NCI-H2227 treated with DMSO at 0.1 percent for 48 hours (cell line): ENCODE measurements around the gene COBL.

Source experiments
- DNase-seq: peaks from one replicate; lab custom pipeline; 2025; lab: John Stamatoyannopoulos, UW

COBL gene

GRCh38 chr7:51019891-51020870 is 296.4 kb downstream of the COBL start:
- no peak for DNase-seq

GRCh38 chr7:51019191-51019844 is 297.3 kb downstream of the COBL start:
- no peak for DNase-seq

- no peak for DNase-seq
Observed at GRCh38 chr7:51017576-51018535, 298.8 kb downstream of the COBL start.

- no peak for DNase-seq
Observed at GRCh38 chr7:51016546-51016945, 300.1 kb downstream of the COBL start.

- DNase-seq: no peak
Observed at GRCh38 chr7:51015581-51015980, 301.0 kb downstream of the COBL start.

GRCh38 chr7:51014811-51015210 is 301.8 kb downstream of the COBL start:
- DNase-seq: no peak

GRCh38 chr7:51013861-51014511 is 302.6 kb downstream of the COBL start:
- no peak for DNase-seq

- DNase-seq: no peak
Observed at GRCh38 chr7:51013218-51013786, 303.3 kb downstream of the COBL start.

- no peak for DNase-seq
Observed at GRCh38 chr7:51012569-51013217, 303.9 kb downstream of the COBL start.

GRCh38 chr7:51011710-51012350 is 304.8 kb downstream of the COBL start:
- DNase-seq: no peak

- DNase-seq: no peak
Observed at GRCh38 chr7:51010534-51010933, 306.1 kb downstream of the COBL start.

GRCh38 chr7:51009716-51010496 is 306.7 kb downstream of the COBL start:
- DNase-seq: no peak

GRCh38 chr7:51007551-51008505 is 308.8 kb downstream of the COBL start:
- DNase-seq: no peak

- no peak for DNase-seq
Observed at GRCh38 chr7:51006483-51007235, 309.9 kb downstream of the COBL start.

GRCh38 chr7:51005074-51005473 is 311.5 kb downstream of the COBL start:
- no peak for DNase-seq

GRCh38 chr7:51000956-51001355 is 315.7 kb downstream of the COBL start:
- no peak for DNase-seq

- no peak for DNase-seq
Observed at GRCh38 chr7:50994753-50995319, 321.8 kb downstream of the COBL start.
